GM06990 (cell line): ENCODE data around the gene SLC29A2.

Experiments
- DNase-seq: peaks from one replicate; pipeline ENCODE4 v3.0.0-alpha.2; 2011; ENCODE audit not compliant: insufficient read length; ENCODE audit errors: extremely low read depth
- H3K27me3 ChIP-seq: replicated peaks from 2 replicates; pipeline ENCODE4 v1.6.0; 2011; ENCODE audit warnings: low read length; ENCODE audit not compliant: control insufficient read depth, insufficient read depth
- H3K36me3 ChIP-seq: 2 replicates; pipeline ENCODE4 v1.5.1; 2011; ENCODE audit warnings: low read length; ENCODE audit not compliant: control insufficient read depth, insufficient read depth
- H3K4me3 ChIP-seq: replicated peaks from 2 replicates; pipeline ENCODE4 v1.5.1; 2011; ENCODE audit warnings: low read depth, mild to moderate bottlenecking, control low read depth, low read length
- TF ChIP-seq, protein P1 (sequence below): IDR thresholded peaks from 2 replicates; pipeline ENCODE4 v1.5.1; 2011; ENCODE audit warnings: low read length, control low read depth, mild to moderate bottlenecking, inconsistent platforms; ENCODE audit not compliant: insufficient read depth, poor library complexity, severe bottlenecking

The SLC29A2 gene

DNA sequence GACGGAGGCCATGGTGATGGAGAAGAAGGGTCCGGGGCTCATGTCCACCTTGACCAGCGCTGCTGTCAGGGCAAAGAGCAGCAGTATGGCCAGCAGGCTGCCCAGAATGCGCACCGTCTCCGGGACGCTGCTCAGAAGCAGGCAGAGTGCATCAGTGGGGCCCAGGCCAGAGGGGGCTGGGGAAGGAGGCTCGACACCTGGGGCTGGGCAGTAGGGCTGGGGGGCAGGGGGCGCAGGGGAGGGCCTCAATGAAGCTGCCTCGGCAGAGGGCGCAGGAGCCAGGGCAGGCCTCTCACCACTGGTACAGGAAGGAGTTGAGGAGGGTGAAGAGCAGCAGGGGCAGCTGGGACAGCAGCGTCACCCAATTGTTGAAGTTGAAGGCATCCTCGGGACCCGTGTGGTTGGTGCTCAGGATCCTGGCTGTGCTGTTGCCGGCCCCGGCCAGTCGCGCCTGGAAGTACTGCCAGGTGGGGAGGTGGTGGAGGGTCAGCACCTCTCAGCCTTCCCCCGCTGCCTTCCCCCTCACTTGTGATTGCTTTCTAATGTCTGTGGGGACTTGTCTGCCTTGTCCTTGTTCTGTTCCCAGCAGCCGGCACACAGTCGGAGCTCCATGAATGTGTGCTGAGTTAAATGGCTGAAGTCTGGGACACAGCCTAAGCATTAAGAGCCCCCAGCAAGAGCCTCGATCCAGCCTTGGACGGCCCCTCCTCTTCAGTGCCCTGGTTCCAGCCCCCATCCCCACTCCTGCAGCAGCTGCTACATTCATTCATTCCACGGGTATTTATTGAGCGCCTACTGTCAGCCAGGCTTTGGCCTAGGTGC is 2.3 kb downstream of the SLC29A2 start:
- no peaks in the 10 kb centered on the region for H3K27me3 ChIP-seq
- DNase-seq: no peak
- peaks cover 8% of the 10 kb centered on the region for H3K36me3 ChIP-seq
- H3K4me3 ChIP-seq: no peak overlapping the region
- TF ChIP-seq, protein P1, sequence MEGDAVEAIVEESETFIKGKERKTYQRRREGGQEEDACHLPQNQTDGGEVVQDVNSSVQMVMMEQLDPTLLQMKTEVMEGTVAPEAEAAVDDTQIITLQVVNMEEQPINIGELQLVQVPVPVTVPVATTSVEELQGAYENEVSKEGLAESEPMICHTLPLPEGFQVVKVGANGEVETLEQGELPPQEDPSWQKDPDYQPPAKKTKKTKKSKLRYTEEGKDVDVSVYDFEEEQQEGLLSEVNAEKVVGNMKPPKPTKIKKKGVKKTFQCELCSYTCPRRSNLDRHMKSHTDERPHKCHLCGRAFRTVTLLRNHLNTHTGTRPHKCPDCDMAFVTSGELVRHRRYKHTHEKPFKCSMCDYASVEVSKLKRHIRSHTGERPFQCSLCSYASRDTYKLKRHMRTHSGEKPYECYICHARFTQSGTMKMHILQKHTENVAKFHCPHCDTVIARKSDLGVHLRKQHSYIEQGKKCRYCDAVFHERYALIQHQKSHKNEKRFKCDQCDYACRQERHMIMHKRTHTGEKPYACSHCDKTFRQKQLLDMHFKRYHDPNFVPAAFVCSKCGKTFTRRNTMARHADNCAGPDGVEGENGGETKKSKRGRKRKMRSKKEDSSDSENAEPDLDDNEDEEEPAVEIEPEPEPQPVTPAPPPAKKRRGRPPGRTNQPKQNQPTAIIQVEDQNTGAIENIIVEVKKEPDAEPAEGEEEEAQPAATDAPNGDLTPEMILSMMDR: no peak

DNA sequence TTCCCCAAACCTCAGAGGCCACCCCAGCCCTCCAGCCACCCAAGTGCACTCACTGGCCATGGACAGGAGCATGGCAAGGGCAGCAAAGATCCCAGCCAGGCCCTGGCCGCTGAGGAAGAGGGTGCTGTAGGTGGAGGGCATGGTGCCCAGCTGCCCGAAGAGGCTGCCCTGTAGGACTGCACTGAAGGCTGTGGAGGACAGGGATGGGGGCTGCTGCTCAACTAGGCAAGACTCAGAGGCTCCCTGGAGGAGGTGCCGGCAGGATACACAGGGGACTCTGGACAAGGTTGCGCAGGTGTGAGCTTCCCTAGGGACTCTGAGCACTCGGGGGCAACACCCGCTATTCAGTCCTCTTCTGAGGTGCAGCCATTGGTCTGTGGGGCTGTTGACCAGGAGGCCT is 3.1 kb downstream of the SLC29A2 start:
- no peaks in the 10 kb centered on the region for H3K27me3 ChIP-seq
- no peak for DNase-seq
- TF ChIP-seq, protein P1: no peak
- H3K4me3 ChIP-seq: no peak overlapping the region
- peaks cover 8% of the 10 kb centered on the region for H3K36me3 ChIP-seq

DNA sequence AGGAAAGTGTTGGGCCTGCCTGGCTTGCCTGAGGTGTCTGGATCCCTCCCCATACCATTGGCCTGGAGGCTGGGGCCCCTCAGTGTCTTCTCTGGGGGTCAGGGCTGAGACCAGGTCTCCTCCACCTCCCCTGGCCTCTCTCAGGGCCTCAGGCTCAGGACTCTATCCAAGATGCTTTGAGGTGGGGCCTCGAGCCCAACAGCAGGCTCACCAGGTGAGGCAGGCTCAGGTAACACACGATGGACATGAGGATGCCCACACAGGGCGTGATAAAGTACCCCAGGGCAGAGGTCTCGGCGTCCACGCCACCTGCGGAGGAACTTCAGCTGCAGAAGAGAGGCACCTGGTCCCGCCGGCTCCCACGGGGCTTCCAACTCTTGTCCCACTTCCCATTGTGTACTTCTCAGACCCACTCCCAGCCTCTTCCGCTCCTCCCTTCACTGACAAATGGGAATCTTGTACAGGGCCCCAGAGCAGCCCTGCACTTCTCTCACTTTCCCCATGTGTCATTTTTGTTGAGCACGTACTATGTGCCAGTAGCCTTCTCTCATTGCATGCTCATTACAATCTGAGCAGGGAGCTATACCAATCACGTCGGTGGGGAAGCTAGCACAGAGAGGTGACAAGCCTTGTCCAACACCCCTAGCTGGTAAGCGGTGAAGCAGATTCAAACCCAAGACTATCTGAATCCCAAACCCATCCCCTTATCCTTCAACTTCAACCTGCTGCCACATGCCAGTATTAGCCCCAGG is 3.8 kb downstream of the SLC29A2 start:
- no peaks in the 10 kb centered on the region for H3K27me3 ChIP-seq
- TF ChIP-seq, protein P1: no peak
- DNase-seq: no peak
- H3K36me3 ChIP-seq: peaks cover 8% of the 10 kb centered on the region
- no peak overlapping the region for H3K4me3 ChIP-seq

DNA sequence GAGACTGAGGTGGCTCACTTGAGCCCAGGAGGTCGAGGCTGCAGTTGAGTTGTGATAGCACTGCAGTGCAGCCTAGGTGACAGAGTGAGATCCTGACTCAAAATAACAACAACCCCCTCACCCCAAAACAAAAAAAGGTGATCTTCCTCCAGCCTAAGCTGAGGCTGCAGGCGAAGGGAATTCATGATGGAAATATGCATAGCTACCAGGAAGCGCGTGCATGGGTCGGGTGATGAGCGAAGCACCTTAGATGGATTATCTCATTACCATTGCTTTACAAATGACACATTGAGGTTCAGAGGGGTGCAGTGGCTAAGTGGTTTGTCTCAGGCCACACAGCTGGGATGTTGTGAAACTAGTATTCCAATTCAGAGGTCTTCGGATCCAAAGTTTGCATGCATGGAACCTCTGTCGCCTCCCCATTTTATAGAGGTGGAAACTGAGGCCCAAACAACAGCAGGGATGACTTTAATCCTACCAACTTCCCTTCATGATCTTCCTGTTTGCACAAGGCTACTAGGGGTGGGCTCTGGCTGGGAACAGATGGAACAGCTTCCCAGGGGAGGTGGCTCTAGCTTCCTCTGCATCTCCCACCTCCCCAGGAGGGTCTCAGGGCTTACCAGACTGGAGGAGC is 4.6 kb downstream of the SLC29A2 start:
- H3K36me3 ChIP-seq: peaks cover 8% of the 10 kb centered on the region
- H3K4me3 ChIP-seq: no peak overlapping the region
- TF ChIP-seq, protein P1: no peak
- no peaks in the 10 kb centered on the region for H3K27me3 ChIP-seq
- DNase-seq: no peak

DNA sequence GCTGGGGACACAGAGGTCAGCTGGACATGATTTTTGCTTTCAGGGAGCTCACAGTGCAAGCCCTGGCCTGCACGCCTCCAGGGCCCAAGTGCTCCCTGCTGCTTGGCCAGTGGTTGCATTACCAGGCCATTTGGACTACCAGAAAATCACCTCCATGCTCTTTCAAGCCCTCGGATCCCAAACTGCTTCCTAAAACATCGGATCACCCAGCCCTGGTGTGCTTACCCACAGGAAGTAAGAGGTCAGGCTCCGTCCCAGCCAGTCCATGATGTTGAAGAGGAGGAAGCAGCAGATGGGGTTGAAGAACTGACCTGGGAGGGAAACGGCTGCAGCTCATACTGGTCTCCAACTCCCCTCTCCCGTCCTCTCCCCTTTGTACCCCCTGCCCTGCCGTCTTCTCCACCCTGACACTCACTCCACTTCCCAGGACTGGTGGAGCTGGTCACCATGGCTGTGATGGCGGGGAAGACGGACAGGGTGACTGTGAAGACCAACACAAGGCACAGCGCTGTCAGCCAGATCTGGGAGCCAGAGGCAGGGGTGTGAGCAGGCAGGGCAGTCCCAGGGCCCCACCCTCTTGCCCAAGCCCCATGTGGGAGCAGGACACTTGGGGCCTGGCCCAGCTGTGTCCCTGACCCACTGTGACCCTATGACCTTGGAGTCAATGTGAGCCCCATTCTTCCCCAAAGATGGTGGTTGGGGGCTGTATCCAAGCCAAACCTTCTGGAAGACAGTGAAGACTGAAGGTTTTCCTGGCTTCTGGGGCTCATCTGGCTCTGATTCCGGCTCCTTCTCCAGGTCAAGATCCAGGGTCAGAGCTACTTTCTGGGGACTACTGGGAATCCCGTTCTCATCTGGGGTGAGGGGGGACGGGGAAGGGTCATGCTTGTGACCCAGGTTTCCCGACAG is 5.6 kb downstream of the SLC29A2 start:
- H3K27me3 ChIP-seq: no peaks in the 10 kb centered on the region
- TF ChIP-seq, protein P1: no peak
- no peak for DNase-seq
- no peak overlapping the region for H3K4me3 ChIP-seq
- H3K36me3 ChIP-seq: peaks cover 8% of the 10 kb centered on the region
